Vagina (tissue), 2 donors: ENCODE data around the gene HTRA2. TPM values are rescaled to one million over a fixed set of nuclear protein-coding genes. Genes with fewer than 3 reads are reported as not detected.

ENCODE experiments used
- DNase-seq, 2 donors: peaks; one replicate each; pipeline ENCODE4 v3.0.0-alpha.2; 2017; ENCODE audit errors: extremely low spot score in 2 of 2
- H3K27ac ChIP-seq: fragments of 200-600 bp; sonication (generic); one replicate; pipeline ENCODE4 v1.5.1; 2019
- H3K27me3 ChIP-seq: fragments of 200-600 bp; sonication (generic); one replicate; pipeline ENCODE4 v1.5.1; 2019
- H3K36me3 ChIP-seq, 2 donors: fragments of 200-600 bp; sonication (generic); one replicate each; pipeline ENCODE4 v1.5.1; 2017 to 2019
- H3K4me1 ChIP-seq: fragments of 200-600 bp; sonication (generic); one replicate; pipeline ENCODE4 v1.5.1; 2019
- H3K4me3 ChIP-seq, 2 donors: fragments of 200-600 bp; sonication (generic); 1 replicate in 1 of 2; 2 replicates in 1 of 2; pipeline ENCODE4 v1.5.1; 2016 to 2019
- H3K9me3 ChIP-seq: fragments of 200-600 bp; sonication (generic); one replicate; pipeline ENCODE4 v1.5.1; 2019
- CTCF ChIP-seq, 3 experiments: fragments of 450-650 bp in 2 of 3; fragments of 200-600 bp in 1 of 3; sonication (generic) in 1 of 3; IDR thresholded peaks; one replicate each; pipeline ENCODE4 v1.5.1; 2017 to 2019; ENCODE audit warnings: antibody characterized with exemption in 3 of 3, mild to moderate bottlenecking in 2 of 3, moderate library complexity in 2 of 3
- POLR2A ChIP-seq, 2 donors: fragments of 450-650 bp; IDR thresholded peaks; one replicate each; pipeline ENCODE4 v1.6.1; 2017; ENCODE audit warnings: antibody characterized with exemption in 2 of 2, mild to moderate bottlenecking in 2 of 2, moderate library complexity in 2 of 2
- POLR2AphosphoS5 ChIP-seq, 2 donors: sonication (generic); formaldehyde crosslinking; IDR thresholded peaks; one replicate each; pipeline ENCODE4 v1.9.0; 2017; ENCODE audit warnings: antibody characterized with exemption in 2 of 2, mild to moderate bottlenecking in 2 of 2, low read depth in 1 of 2; ENCODE audit not compliant: insufficient read depth in 1 of 2
- intact Hi-C: fragments of 100-400 bp; cut with DNase I; formaldehyde crosslinking; loops from one replicate; pipeline ENCODE4 v1.15.1; 2023
- total RNA-seq: library from RNA; depleted of rRNA; stranded (reverse); fragments of >200 nt; gene quantifications from one replicate; pipeline ENCODE4 v1.2.3, GENCODE V29; 2016

The HTRA2 gene
- total RNA-seq, 1 donor from 2014 or later, result 24.3 TPM

- no peak overlapping the region for H3K27ac ChIP-seq
- H3K27me3 ChIP-seq, result no peaks in the 10 kb centered on the region
- intact Hi-C loops, result no loop called here
- H3K4me1 ChIP-seq, result no peaks in the 10 kb centered on the region
- DNase-seq, result no peak
- H3K4me3 ChIP-seq, result no peak overlapping the region
- H3K36me3 ChIP-seq, result no peaks in the 10 kb centered on the region
- no peaks in the 10 kb centered on the region for H3K9me3 ChIP-seq
- TF ChIP-seq POLR2AphosphoS5 (IDR thresholded peaks at IDR 0.05; ENCODE audit: insufficient read depth in 1 of 2, low read depth in 1 of 2) (no peak), POLR2A (IDR thresholded peaks at IDR 0.05) (no peak), CTCF (IDR thresholded peaks at IDR 0.05) (no peak)
Measured at GRCh38 chr2:74572178-74572925, 42.6 kb downstream of the HTRA2 start.

DNA sequence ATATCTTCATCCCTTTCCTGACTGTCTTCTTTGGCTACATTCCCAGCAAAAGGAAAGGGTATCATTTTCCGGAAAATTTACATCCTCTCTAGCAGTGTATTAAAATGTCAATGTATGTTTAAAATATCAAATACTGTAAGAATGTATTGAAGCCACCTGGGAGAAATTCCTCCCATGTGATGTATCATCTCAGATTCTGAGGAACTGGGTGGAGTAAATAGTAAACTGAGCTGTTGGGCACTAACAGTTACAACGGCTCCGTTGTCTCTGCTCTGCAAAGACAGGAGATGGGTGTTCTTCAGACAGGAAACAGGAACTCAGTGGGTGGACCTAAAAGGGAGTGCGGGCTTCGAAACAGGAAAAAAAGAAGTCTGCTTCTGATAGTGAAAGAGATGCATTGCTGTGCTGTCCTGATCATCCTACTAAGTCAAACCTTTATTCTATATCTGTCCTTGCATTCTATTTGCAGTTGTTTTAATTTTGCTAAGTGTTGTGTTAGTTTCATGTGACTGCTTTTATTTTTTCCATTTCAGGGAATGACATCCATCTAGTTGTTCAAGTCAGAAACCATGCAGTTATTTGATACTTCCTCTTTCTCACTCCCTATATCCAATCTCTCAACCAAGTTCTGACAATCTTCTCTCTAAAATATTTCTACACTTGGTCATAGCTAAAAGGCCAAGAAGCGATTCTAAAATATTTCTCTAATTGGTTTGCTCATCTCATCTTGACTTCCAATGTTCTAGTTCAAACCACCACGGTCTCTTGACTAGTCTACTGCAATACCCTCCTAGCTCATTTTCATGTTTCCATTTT lies 44.2 kb downstream of the HTRA2 start:
- no peak for DNase-seq
- Histone ChIP-seq H3K36me3 (no peaks in the 10 kb centered on the region), H3K27ac (no peak overlapping the region), H3K9me3 (no peaks in the 10 kb centered on the region), H3K27me3 (no peaks in the 10 kb centered on the region), H3K4me1 (no peaks in the 10 kb centered on the region), H3K4me3 (no peak overlapping the region)
- no peak for TF ChIP-seq POLR2AphosphoS5 (IDR thresholded peaks at IDR 0.05; ENCODE audit: insufficient read depth in 1 of 2, low read depth in 1 of 2)
- no peak for TF ChIP-seq CTCF (IDR thresholded peaks at IDR 0.05)
- TF ChIP-seq POLR2A (IDR thresholded peaks at IDR 0.05), result no peak
- intact Hi-C loops, result no loop called here

- H3K4me1 ChIP-seq, result no peaks in the 10 kb centered on the region
- H3K27me3 ChIP-seq, result no peaks in the 10 kb centered on the region
- no peak overlapping the region for H3K27ac ChIP-seq
- no peaks in the 10 kb centered on the region for H3K36me3 ChIP-seq
- intact Hi-C loops, result no loop called here
- TF ChIP-seq CTCF (IDR thresholded peaks at IDR 0.05) (no peak), POLR2AphosphoS5 (IDR thresholded peaks at IDR 0.05; ENCODE audit: insufficient read depth in 1 of 2, low read depth in 1 of 2) (no peak), POLR2A (IDR thresholded peaks at IDR 0.05) (no peak)
- H3K4me3 ChIP-seq, result no peak overlapping the region
- no peak for DNase-seq
- no peaks in the 10 kb centered on the region for H3K9me3 ChIP-seq
Measured at GRCh38 chr2:74575320-74575719, 45.6 kb downstream of the HTRA2 start.

DNA sequence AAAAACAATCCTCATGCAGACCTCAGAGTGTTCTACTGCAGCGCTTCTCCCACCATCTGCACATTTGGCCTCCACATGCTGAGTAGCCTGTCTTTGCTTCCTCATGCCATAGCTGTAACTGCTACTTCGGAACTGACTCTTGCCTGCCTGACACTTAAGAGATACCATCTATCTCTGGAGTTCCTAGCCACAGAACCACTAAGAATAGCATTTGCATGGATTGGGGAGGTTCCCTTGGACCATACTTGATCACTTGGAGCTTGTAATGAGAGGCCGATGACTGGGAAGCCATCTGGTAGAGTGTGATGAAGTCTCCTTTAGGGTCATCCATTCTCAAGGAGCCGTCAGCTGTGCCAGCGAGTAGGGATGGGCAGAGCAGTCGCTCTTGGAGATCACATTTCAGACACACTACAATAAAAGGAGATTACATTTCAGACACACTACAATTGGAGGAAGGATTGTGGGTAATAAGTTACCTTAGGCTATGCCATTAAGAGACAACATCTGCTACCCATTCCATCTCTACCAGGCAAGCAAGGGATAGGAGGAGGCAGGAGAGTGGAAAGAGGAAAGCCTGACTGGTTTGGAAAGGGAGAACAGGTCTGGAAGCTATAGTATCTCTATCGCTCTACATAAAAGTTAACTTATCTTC lies 46.6 kb downstream of the HTRA2 start:
- Histone ChIP-seq H3K27ac (no peak overlapping the region), H3K4me1 (no peaks in the 10 kb centered on the region), H3K36me3 (no peaks in the 10 kb centered on the region), H3K9me3 (no peaks in the 10 kb centered on the region), H3K27me3 (no peaks in the 10 kb centered on the region), H3K4me3 (no peak overlapping the region)
- TF ChIP-seq POLR2A (IDR thresholded peaks at IDR 0.05), result no peak
- no peak for TF ChIP-seq POLR2AphosphoS5 (IDR thresholded peaks at IDR 0.05; ENCODE audit: insufficient read depth in 1 of 2, low read depth in 1 of 2)
- no peak for TF ChIP-seq CTCF (IDR thresholded peaks at IDR 0.05)
- no peak for DNase-seq
- intact Hi-C loops, result no loop called here
